Calu3 (cell line): ENCODE results near the gene DBT. TPM values are rescaled to one million over a fixed set of nuclear protein-coding genes. Genes with fewer than 3 reads are reported as not detected.

Experiments used
- BruUV-seq: library from RNA; stranded (reverse); fragments of 400-500 nt; replicated peaks from 2 replicates; lab custom pipeline; 2021; lab: Mats Ljungman, UMichigan
- CTCF ChIA-PET: fragments of 300-600 bp; sonication (Branson Sonifier 250); formaldehyde crosslinking; loops from one replicate; lab custom pipeline; 2022; ENCODE audit warnings: antibody characterized with exemption; lab: Charles Lee
- DNase-seq: peaks from one replicate; pipeline ENCODE4 v3.0.0; 2022
- H3K27ac Mint-ChIP-seq: one replicate; pipeline ENCODE4 v1.8.0; 2022; ENCODE audit warnings: mixed read lengths; ENCODE audit not compliant: unreplicated experiment
- H3K27me3 Mint-ChIP-seq: one replicate; pipeline ENCODE4 v1.8.0; 2022; ENCODE audit warnings: mixed read lengths; ENCODE audit not compliant: unreplicated experiment
- H3K36me3 Mint-ChIP-seq: one replicate; pipeline ENCODE4 v1.8.0; 2022; ENCODE audit warnings: mild to moderate bottlenecking, moderate library complexity, mixed read lengths; ENCODE audit not compliant: insufficient read depth, unreplicated experiment
- H3K4me1 Mint-ChIP-seq: one replicate; pipeline ENCODE4 v1.8.0; 2022; ENCODE audit warnings: mild to moderate bottlenecking, low read depth, mixed read lengths; ENCODE audit not compliant: unreplicated experiment
- H3K4me3 Mint-ChIP-seq: one replicate; pipeline ENCODE4 v1.8.0; 2022; ENCODE audit warnings: mild to moderate bottlenecking, low read depth, moderate library complexity, mixed read lengths; ENCODE audit not compliant: unreplicated experiment
- H3K9me3 Mint-ChIP-seq: one replicate; pipeline ENCODE4 v1.8.0; 2022; ENCODE audit warnings: low read depth, mixed read lengths; ENCODE audit not compliant: unreplicated experiment
- intact Hi-C: fragments of 100-400 bp; cut with micrococcal nuclease; formaldehyde crosslinking; loops from one replicate; pipeline ENCODE4 v1.10.0; 2022; ENCODE audit not compliant: unreplicated experiment
- total RNA-seq: library from RNA; stranded (reverse); gene quantifications from 2 replicates; pipeline ENCODE4 v1.2.3, GENCODE V29; 2022
- TF ChIP-seq, protein P1 (sequence below): fragments of 200-600 bp; IDR thresholded peaks from one replicate; pipeline ENCODE4 v1.8.0; 2022; ENCODE audit warnings: antibody characterized with exemption; ENCODE audit not compliant: unreplicated experiment

Gene DBT
- total RNA-seq, 1 experiment from 2014 or later = 9.4 TPM

DNA sequence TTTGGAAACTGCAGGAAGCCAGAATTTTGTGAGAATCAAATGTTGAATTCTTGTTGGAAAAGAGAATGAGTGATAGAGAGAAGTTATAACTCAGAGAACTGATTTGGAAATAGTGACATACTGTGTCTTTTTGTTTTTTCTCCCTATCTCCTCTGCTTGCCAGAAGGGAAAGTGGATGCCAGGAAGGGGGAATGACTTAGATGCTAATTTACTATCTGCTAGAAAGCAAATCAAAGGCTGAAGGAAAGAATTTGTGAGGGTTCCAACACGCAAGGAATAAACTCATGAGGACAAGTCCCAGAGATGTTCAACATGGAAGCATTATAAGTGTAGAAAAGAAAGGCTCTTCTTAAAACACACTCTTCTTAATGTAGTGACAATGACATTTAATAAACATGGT is 51.0 kb downstream of the DBT start:
- intact Hi-C loops = no loop called here
- Mint-ChIP-seq H3K4me1 (no peaks in the 10 kb centered on the region), H3K4me3 (no peak overlapping the region), H3K27ac (no peak overlapping the region), H3K27me3 (no peaks in the 10 kb centered on the region), H3K9me3 (no peaks in the 10 kb centered on the region), H3K36me3 (peaks cover 11% of the 10 kb centered on the region)
- CTCF ChIA-PET = no interaction called here
- no TSS peak for BruUV-seq
- DNase-seq = no peak
- TF ChIP-seq, protein P1, sequence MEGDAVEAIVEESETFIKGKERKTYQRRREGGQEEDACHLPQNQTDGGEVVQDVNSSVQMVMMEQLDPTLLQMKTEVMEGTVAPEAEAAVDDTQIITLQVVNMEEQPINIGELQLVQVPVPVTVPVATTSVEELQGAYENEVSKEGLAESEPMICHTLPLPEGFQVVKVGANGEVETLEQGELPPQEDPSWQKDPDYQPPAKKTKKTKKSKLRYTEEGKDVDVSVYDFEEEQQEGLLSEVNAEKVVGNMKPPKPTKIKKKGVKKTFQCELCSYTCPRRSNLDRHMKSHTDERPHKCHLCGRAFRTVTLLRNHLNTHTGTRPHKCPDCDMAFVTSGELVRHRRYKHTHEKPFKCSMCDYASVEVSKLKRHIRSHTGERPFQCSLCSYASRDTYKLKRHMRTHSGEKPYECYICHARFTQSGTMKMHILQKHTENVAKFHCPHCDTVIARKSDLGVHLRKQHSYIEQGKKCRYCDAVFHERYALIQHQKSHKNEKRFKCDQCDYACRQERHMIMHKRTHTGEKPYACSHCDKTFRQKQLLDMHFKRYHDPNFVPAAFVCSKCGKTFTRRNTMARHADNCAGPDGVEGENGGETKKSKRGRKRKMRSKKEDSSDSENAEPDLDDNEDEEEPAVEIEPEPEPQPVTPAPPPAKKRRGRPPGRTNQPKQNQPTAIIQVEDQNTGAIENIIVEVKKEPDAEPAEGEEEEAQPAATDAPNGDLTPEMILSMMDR = no peak

DNA sequence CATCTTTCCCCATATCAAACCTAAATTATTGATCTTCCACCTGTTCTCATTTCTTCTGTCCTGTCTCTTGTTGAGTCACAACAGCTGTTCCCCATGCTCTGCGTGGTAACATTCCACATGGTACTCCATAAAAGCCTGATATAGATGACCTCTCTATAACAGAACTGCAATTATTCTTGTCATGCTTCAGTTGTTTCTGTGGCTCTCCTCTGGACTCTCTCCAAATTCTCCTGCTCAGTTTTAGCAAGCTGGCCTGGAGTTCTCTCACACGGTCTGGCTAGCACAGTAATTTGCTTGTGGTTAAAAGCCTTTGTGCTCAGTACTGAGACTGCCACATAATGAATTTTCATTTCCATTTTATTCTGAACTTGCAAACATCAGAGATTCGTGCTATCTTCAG is 61.0 kb downstream of the DBT start:
- Mint-ChIP-seq H3K4me1 (no peaks in the 10 kb centered on the region), H3K36me3 (peaks cover 4% of the 10 kb centered on the region), H3K27me3 (no peaks in the 10 kb centered on the region), H3K27ac (no peak overlapping the region), H3K9me3 (no peaks in the 10 kb centered on the region), H3K4me3 (no peak overlapping the region)
- CTCF ChIA-PET = no interaction called here
- intact Hi-C loops = no loop called here
- TF ChIP-seq, protein P1 = no peak
- BruUV-seq = no TSS peak
- no peak for DNase-seq

DNA sequence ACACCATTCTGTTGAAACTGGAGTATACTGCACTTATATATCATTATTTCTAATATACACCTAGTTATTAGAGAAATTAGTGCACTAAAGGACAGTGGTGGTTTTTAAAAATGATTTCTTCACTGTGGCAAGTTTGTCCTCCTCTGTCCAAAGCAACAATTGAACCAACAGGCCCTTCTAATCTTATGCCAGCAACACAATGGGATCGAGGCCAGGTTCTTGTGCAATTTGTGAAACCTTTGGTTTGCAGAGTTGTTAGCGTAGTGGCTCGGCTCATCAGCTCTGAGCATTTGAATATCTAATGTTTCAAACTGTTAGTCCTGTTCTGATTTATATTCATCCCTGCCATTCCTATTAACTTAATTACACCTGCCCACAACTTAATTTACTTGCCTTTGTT is 61.7 kb downstream of the DBT start:
- Mint-ChIP-seq H3K36me3 (peaks cover 4% of the 10 kb centered on the region), H3K9me3 (no peaks in the 10 kb centered on the region), H3K4me3 (no peak overlapping the region), H3K27ac (no peak overlapping the region), H3K4me1 (no peaks in the 10 kb centered on the region), H3K27me3 (no peaks in the 10 kb centered on the region)
- BruUV-seq = no TSS peak
- intact Hi-C loops = no loop called here
- DNase-seq = no peak
- TF ChIP-seq, protein P1 = no peak
- CTCF ChIA-PET = no interaction called here

DNA sequence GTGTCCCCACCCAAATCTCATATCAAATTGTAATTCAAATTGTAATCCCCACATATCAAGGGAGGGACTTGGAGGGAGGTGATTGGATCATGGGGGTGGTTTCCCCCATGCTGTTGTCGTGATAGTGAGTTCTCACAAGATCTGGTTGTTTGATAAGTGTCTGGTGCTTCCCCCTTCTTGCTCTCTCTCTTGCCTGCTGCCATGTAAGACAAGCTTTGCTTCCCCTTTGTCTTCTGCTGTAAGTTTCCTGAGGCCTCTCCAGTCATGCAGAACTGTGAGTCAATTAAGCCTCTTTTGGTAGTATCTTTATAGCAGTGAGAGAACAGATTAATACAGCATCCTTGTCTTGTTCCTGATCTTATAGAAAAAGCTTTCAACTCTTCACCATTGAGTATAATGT is 65.1 kb downstream of the DBT start:
- BruUV-seq = no TSS peak
- Mint-ChIP-seq H3K36me3 (no peaks in the 10 kb centered on the region), H3K9me3 (no peaks in the 10 kb centered on the region), H3K4me3 (no peak overlapping the region), H3K27me3 (no peaks in the 10 kb centered on the region), H3K27ac (no peak overlapping the region), H3K4me1 (no peaks in the 10 kb centered on the region)
- intact Hi-C loops = no loop called here
- TF ChIP-seq, protein P1 = no peak
- DNase-seq = no peak
- CTCF ChIA-PET = no interaction called here

DNA sequence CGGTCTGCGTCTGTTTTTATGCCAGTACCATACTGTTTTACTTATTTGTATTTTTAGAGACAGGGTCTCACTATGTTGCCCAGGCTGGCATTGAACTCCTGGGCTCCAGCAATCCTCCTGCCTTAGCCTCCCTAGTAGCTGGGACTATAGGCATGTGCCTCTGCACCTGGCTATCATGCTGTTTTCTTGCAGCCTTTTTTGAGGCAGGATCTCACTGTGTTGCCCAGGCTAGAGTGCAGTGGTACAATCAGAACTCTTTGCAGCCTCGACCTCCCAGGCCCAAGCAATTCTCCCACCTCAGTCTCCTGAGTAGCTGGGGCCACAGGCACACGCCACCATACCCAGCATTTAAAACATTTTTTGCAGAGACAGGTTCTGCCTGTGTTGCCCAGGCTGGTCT is 66.3 kb downstream of the DBT start:
- BruUV-seq = no TSS peak
- Mint-ChIP-seq H3K27me3 (no peaks in the 10 kb centered on the region), H3K4me3 (no peak overlapping the region), H3K27ac (no peak overlapping the region), H3K4me1 (no peaks in the 10 kb centered on the region), H3K36me3 (no peaks in the 10 kb centered on the region), H3K9me3 (no peaks in the 10 kb centered on the region)
- DNase-seq = no peak
- CTCF ChIA-PET = interaction anchor here (0.7 kb wide), 1 partner anchor 65 kb away, joined by 3 read pairs; no protein-coding TSS in a partner anchor
- intact Hi-C loops = no loop called here
- TF ChIP-seq, protein P1 = no peak
